ENCODE results near the gene FMN1. TPM values are rescaled to one million over a fixed set of nuclear protein-coding genes. Genes with fewer than 3 reads are reported as not detected.

FMN1 gene
- total RNA-seq, 1 donor from 2014 or later = 7.8 TPM

DNA sequence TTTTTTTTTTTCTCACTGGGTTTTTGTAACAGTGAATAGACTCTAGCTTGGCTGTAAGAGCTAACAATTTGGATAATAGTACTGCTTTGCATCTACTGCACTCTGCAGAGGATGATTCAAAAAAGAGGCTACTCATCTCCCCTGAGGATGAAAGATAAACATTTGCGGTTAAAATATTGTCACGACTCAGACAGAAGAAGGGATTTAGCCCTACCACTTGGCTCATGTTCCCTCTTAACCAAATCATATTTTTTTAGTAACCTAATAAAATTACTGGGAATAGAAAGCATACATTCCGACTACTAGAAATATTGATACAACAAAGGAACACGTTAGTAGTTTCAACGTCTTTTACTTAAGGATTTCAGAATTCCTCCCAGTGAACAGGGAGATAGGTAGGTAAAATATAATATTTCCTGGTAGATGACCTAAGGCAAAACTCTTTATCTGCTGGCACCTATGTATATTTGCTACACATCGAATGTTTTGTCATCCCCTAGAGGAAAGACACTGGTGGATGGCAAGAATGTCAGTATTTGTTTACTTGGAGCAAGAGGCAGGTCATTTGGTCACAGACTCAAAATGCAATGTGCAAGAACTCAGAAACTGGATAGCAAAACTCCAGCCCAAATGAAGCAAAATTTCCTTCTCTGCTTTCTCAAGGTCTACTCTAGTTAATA lies 365.9 kb downstream of the FMN1 start:
- no peak for DNase-seq (ENCODE audit: low read depth)

DNA sequence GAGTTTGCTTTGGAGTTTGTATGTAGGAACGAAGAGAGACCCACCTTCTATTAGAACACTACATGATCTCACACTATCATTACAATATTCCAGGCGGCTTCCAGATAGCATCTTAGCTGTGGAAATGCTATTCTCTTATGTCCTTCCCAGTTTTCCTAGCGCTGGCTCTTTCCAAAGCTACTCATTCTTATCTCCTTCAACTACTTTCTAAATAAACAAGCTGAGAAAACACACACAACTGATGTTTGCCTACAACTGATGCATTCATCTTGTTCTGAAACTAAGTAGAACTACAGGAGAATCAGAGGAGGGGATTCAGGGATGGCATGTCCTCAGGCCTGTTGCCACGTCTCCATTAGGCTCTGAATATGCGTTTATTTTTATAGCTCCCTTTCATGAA lies 367.8 kb downstream of the FMN1 start:
- no peak for DNase-seq (ENCODE audit: low read depth)

DNA sequence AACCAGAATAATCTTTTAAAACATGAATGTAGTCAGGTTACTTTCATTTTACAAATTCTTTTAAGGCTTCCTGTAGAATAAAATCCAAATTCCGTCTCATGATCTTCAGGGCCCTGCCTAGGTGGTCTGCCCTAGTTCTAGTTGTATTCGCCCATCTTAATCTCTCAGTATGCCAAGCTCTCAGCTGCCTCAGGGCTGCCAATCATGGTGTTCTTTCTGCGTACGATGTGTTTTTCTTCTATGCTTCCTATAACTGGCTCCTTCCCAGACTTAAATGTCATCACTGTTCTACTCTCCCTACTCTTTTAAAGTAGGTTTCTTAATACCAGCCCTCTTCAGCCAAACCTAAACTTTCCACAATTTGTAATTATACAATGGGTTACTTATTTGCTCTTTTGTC lies 369.3 kb downstream of the FMN1 start:
- no peak for DNase-seq (ENCODE audit: low read depth)

DNA sequence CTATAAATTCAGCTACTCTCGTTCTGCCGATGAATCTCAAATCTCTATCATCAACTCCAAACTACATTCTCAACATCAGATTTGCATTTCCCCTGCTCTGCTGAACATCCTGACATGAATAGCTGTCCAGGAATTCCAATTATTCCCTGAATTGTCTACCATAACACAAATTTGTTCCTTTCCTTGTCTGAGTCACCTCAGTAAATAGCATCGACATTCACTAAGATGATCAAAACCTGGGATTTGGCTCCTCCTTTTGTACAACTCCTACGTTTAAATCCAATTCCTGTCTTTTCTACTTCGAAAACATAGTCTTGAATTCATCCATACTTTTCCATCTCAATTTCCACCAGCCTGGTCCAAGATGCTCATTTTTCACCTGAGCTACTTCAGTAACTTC lies 369.7 kb downstream of the FMN1 start:
- peak; percentile 97 for DNase-seq (ENCODE audit: low read depth)

DNA sequence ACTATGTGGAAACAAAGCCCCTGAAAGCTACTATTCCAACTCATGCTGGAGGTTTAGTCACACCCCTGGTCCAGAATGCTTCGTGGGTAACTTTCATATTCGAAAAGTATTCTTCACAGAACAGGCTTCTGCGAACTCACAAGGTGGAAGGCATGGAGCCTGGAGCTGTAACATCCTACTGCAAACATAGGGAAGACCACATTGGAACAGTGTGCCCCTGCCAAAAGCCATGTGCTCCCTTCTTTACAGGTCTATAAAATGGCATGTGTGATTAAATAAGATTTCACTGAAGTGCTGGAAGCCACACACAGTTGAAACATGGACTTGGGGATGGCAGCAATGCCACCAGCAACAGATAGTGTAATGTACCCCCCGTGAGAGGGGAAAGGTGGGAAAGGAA lies 370.8 kb downstream of the FMN1 start:
- no peak for DNase-seq (ENCODE audit: low read depth)

DNA sequence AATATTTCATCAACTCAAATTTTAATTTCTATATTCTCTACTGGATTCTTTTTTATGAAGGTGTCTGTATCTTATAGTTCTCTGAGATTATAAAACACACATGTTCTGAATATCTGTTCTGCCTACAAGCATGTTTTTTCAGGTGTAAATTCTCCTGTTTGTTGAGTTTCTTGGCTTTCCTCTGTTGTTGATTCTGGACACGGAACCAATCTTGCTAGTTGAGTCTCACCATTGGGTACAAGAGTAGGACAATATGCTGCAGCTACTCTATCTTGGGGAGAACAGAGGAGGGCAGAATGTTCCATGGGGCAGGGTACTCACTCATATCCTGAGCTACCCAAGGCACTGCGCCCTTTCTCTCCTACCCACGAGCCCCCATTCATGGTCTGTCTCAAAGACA lies 371.8 kb downstream of the FMN1 start:
- no peak for DNase-seq (ENCODE audit: low read depth)

DNA sequence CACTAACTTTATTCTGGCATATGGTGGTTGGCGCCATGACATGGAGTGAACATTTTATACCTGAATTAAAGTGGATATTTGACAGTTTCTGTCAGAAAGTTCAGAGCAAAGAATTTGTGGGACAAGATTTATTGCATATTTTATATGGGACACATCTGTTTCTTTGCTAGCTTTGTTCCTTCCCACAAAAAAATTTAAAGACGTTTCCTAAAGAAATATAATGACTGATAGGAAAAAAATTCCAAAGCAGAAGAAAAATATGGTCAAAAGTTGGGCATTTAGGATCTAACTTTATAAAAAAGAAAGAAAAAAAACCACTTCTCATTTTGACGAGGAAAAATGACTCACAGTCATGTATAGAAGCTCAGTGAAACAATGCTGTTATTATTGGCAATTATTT lies 375.1 kb downstream of the FMN1 start:
- DNase-seq (ENCODE audit: low read depth) = no peak

DNA sequence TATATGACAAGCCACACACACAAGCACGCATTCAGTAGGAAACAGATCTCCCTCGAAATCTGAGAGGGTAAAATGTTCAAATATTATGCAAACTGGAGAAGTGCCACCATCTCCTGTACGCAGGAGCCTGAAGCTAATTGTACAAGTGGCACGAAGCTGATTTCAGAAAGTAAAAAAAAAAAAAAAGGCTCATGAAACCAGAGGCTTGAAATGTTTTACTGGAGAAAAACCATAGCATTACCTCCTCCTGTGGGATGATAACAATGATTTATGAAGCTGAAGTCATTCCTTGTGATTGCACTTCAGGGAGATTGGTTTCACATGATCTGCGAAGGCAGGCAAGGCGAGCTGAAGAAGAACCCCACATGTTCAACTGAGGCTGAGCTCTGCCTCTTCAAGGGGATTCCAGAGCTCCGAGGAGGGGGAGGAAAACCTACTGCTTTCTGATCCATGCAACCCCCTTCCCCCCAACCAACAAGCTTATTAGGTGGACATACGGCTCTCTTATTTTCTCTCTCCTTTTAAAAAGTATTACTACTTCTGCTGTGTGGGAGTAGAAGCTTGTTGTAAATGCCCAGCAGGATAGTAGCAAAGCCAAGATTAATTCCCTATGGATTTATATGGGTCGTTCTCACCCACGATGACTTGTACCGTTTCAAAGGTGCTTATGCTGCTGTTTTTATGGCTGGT lies 375.6 kb downstream of the FMN1 start:
- DNase-seq (ENCODE audit: low read depth) = peak; percentile 62

DNA sequence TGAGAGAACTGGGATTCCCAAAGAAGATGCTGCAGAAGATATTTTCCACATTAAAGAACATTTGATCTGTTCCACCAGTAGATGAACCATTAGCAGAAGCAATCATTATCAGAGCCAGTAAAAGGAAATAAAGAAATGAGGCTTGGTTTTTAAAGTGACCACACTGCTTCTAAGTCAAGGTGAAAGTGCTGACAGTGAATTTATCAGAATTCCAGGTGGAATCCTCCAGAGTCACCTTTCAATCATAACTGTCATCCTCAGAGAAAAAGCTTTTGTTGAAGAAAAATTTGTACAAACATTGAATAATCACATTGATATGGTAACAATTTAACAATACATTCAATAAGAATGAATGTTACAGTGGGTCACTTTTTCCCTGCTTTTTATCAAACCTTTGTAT lies 376.9 kb downstream of the FMN1 start:
- no peak for DNase-seq (ENCODE audit: low read depth)

DNA sequence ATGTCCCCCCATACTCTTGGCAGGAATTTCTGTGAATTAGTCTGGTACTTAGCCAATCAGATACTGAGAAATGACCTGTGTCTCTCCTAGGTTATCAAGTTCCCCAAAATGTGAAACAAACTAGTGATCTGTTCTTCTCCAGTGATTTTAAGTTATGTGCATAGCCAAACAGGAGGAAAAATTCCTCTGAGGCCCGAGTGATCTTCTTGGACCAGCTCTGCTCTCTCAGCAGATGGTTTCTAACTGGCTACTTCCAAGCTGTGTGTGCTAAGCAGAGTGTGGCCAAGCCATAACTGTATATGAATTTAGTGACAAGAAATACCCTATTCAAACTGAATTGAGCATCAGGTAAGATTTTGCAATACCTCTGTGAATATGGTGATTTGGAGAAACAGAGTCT lies 387.2 kb downstream of the FMN1 start:
- no peak for DNase-seq (ENCODE audit: low read depth)

DNA sequence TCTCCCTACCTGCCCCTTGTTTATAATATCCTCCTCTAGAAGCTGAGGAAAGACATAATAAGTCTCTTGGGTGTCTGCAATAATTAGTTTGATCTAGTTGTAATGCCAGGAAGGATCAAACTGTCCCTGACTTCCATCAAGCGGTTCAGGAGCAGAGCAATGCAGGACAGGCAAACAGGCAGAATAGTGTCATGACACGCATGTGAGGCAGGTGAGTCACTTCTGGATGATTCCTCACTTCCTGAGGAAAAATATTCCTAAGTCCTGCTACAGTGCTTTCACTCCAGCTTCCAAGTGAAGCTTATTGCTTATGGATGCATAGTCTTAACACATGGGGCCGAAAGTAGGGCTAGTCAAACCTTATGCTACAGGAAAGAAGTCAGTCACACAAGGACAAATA lies 390.9 kb downstream of the FMN1 start:
- no peak for DNase-seq (ENCODE audit: low read depth)

DNA sequence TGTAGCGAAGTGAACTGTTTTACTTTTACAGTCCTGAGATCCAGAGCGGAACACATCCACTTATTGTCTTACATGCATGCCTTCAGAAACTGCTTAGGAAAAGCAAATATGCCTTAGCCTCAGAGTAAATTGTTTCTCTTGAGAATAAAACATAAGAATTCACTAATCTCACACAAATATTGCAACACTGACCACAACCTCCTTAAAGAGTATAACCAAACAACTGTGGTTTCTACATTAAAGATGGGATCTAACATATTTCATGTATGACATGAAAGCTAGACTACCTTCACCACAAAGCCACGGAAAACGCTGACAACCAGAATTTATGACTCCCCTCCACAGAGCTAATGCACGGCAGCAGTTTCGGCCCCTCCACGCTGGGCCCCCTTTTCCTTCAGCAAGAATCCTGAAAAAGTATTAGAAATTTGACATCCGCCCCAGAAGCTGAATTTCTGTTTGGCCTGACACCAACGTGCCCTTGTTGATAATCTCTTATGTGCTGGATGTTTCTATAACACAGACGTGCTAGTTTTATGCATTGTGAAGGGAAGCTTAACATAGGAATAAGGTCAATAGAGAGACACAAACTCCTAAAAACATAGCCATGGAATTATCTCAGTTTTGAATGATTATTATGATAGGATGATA lies 392.1 kb downstream of the FMN1 start:
- peak; percentile 89 for DNase-seq (ENCODE audit: low read depth)

DNA sequence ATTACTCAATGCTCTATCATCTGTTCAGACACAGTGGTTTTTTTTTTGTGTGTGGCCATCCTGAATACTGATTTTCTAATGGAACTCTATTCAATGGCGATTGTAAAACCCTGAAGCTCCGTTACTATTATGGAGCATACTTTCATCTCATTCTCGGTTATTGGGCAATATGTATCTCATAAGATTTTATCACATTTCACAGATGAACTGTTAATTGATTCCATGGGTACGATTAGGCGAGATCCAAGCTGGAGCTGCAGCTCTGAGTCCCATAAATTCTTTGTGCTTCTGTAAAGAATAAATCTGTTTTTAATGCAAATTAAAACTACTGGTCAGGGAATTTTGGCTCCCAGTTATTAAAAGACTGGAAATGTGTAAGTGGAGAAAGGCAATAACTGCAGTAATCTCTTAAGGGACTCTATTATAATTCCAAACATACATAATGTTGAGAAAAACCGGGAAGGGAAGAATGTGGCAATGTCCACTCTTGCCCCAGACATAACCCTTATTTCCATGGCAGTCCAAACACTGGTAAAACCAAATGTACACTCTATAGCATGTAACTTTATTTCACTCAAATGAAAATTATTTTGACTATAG lies 394.5 kb downstream of the FMN1 start:
- DNase-seq (ENCODE audit: low read depth) = no peak

DNA sequence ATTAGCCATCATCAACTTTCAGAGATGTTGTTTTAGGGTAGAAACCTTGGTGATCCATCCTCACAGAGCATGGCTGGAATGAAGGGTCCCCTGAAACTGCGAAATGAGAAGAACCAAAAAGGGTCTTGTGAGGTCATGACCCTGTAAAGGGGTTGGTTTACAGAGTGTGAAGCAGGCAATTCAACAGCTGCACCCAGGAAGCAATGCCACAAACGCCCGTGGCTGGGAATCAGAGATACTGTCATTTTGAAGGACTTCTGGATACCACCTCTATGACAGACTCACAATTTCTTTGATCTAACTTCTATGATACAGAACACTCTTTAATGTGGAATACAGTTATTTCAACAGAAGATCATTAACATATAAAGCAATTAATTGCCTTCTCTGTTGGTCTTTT lies 397.7 kb downstream of the FMN1 start:
- DNase-seq (ENCODE audit: low read depth) = no peak

DNA sequence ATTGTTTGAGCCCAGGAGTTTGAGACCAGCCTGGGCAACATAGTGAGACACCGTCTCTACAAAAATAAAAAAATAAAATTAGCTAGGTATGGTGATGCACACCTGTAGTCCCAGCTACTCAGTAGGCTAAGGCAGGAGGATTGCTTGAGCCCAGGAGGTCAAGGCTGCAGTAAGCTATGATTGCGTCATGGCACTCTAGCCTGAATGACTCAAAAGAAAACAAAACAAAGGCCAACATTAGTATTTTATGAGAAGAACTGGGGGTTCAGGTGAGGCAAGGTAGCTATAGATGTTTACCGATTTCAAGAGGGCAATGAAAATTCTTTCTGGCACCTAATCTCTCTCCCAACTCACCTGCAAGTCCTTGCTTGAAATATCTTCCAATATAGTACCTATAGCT lies 399.5 kb downstream of the FMN1 start:
- DNase-seq (ENCODE audit: low read depth) = peak; percentile 65

DNA sequence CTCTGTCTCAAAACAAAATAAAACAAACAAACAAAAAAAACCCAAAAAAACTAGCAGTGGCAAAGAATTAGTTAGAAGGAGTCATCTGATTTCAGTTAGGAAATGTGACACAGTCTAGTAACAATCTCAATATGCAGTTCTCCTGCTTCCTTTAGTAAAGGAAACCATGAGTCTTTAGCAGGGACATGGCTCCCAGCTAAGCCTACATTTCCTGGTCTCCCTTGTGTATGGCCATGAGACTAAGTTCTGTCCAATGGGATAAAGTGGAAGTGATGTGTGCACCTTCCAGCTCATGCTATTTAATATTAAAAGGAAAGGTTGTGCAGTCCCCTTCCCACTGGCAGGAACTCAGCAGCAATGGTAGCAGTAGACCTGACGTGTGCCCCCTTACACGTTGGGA lies 402.1 kb downstream of the FMN1 start:
- no peak for DNase-seq (ENCODE audit: low read depth)

DNA sequence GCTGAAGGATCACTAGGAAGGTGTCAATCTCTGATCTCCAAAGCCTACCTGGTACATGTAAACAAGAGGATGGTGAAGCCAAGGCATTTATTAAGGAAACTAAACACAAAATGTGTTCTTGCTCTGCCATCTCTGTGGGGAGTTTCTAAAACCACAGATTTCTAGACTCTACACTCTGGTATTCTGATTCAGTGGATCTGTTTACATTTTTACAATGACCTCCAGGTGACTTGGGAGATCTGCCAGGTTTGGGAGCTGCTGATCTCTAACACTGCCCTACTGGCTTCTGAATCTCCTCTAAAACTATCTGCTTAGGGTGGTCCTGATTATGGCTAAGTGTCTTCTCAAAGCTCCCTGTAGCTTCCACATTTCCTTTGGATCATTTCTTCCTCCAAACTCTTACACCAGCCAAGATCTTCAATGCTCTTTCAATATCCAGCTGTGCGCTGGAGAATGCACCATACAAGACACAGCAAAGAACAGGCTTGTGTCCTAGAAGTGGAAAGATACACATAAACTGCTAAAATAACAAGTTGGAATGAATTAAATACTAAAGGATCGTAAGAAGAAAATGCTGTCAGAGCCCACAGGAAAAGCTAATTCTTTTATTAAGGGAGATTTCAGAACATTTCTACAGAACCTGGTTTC lies 404.0 kb downstream of the FMN1 start:
- DNase-seq (ENCODE audit: low read depth) = peak; percentile 60

DNA sequence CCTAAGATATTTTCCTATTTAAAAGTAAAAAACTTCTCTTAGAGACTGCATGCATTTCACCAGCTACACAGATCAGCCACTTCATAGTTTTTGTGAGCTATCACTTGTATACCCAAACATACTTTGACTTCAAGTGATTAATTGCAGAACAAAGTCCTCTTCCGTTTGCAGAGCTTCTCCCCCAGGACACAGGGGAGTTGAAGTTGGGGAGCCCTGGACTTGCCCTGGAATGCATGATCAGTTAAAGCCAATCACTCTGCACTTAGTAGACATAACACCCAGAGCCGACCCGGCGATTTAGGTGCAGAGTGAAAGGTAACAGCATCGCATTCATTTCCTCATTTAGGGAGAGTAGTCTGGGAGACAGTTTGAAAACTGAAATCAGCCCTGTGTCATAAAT lies 406.6 kb downstream of the FMN1 start:
- no peak for DNase-seq (ENCODE audit: low read depth)

DNA sequence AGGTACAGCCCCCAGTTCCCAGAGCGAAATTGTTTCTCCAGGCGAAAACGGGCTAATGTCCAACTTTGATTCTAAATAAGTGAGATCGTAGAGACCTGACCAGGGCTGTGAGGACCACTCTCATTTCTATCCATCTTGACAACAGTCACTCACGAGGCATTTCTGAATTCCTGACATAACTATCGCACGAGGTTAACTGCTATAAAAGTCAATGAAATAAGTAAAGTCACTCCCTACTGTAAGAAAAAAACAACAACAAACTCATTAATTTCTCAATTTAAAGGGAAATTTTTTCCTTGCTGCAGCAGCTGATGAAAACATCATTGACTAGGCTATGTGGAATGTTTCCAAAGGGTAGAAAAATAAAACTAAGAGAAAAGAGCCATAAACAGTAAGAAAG lies 407.6 kb downstream of the FMN1 start:
- no peak for DNase-seq (ENCODE audit: low read depth)

DNA sequence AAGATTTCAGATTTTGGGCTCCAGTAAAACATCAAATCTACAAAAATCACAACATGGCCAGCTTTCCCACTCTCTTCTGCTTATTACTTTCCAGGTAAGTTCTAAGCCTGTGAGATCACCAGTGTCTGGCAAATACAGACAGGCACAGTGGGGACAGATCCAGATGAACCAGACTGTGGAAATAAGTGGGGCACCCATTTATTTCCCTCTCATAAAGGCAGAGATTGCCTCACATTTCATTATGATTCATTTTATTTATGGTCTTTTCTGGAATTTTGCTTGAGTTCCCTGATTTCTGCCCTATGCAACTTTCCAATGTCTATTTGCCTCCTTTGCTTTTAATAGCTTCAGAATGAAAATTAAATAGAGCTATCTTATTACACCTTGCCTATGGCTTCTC lies 409.9 kb downstream of the FMN1 start:
- no peak for DNase-seq (ENCODE audit: low read depth)

DNA sequence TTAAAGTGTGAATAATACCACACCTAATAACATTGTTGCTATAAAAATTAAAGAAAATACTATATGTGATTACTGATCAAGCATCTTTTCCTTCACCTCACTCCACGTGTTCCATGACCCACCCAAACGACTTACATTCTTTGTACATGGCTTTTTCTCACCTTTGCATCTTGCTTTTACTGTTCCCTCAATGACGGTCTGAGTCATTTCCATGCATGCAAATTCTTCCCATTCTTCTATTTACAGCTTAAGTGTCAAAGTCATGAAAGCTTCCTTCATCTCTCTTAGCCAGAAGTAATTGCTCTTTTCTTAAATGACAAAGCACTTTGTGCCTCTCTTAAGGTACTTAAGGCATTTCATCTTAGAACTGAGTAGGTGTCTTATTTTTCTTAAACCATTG lies 412.7 kb downstream of the FMN1 start:
- DNase-seq (ENCODE audit: low read depth) = peak; percentile 31

DNA sequence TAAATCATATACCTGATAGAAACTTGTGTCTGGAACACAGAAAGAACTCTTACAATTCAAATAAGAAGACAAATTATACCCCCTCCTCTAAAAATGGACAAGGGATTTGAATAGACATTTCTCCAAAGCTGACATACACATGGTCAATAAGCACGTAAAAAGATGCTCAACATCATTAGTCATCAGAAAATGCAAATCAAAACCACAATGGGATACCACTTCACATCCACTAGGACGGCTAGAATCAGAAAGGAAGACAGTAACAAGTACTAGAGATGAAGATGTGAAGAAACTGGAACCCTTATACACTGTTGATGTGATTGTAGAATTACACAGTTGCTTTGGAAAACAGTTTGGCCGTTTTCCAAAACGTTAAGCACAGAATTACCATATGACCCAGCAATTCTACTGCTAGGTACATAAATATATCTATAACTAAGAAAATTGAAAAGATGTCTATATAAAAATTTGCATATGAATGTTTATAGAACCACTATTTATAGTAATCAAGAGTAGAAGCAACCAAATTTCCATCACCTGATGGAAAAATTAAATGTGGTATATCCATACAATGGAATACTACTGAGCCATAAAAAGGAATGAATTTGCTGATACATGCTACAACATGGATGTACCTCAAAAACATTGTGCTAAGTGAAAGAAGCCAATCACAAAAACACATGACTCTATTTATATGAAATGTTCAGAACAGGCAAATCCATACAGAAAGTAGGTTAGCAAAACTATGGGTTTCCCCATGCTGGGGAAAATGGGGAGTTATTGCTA lies 415.9 kb downstream of the FMN1 start:
- DNase-seq (ENCODE audit: low read depth) = no peak

Measured in renal cortical epithelial cell (primary cell).